ENCODE results near the gene ANXA6.

Gene ANXA6

DNA sequence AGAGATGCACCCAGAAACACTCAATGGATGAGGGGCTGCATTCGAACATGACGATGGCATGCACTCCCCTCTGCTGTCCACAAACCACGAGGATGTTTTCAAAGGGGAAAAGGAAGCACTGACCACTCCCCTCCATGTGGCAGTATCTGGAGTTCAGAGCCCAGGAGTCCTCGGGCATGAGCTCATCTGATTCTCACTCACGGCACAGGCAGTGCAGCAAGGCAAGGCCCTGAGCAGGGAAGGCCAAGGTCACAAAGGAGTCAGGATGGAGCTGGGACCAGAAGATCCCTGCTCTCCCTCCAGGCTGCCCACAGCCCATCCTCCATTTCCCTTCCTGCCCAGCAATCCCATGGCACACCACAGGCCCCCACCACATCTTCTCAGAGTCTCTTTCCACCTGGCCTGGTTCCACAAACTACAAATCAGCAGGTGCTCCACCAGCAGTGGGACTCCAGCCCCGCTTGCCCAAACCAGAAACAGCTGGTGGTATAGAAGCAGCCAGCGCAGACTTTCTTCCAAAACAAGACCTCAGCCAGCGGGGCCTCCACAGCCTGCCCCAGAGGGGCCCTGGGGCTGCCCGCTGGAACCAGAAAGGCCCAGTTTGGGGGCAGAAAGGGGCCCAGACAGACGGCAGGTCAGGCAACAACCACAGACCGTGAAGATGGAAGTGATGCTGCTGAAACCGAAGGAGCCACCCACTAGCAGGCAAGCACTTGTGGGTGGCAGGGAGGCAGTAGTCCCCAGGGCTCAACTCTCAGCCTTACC lies 89.0 kb downstream of the ANXA6 start:
- no peak for TF ChIP-seq CTCF (IDR thresholded peaks at IDR 0.05; ENCODE audit: insufficient read depth, low read depth, low read length, missing control alignments)
- DNase-seq (ENCODE audit: low read depth), result peak; percentile 74
- peak overlapping the region; percentile 13; the same call in 1 of the 2 replicates for H3K4me3 ChIP-seq (ENCODE audit: low read depth, low read length)

DNA sequence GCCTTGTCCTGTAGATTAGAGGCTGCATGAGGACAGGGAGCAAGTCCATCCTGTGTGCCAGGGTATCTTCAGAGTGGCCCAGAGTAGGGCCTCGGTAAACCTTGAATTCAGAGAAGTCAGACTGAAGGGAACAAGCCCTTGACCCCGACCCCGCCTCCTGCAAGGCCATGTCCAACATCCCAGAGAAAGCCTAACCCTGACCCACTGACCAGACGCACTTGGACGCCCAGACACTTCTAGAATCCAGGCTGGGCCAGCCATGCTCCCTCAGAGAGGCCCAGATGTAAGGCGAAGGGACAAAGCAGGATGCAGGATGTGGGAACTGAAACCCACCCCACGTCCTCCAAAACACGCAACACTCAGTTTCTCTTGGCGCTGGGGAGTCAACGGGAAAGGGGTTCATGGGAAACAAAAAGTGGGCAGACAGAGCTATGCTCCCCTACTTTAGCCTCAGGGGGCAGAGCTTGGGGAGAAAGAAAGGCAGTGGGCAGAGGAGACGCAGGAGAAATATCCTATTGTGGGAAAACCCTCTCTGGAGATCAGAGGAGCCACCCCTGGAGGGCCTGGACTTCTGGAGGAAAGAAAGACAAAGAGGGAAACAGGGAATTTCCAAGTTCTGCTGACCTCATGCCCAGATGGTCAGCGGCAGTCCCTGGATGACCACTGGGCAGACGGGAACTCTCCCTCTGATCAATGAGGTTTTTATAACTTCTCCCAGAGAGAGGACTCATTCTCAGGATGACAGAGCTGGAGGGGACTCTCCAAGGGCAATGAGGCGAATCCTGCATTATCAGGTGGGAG lies 89.7 kb downstream of the ANXA6 start:
- TF ChIP-seq CTCF (IDR thresholded peaks at IDR 0.05; ENCODE audit: insufficient read depth, low read depth, low read length, missing control alignments), result no peak
- H3K4me3 ChIP-seq (ENCODE audit: low read depth, low read length), result peak overlapping the region; percentile 17
- no peak for DNase-seq (ENCODE audit: low read depth)

DNA sequence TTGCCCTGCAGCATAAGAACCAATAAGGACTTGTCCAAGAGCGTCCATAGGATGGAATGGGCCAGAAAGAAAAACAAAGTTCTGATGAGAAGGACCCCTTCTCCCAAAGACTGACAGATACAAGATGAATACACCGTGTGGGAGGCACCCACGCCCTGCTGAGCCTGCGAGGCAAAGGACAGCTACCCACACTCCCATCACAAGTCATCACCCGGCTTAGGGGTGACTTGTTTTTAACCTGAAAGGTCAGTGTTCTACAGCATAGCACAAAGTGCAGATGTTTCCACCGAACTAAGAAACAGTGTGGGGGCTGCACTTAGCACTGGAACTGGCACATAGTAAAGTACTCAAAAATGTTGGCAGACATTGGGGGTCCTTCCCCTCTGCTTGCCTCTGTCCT lies 90.7 kb downstream of the ANXA6 start:
- no peak for TF ChIP-seq CTCF (IDR thresholded peaks at IDR 0.05; ENCODE audit: insufficient read depth, low read depth, low read length, missing control alignments)
- no peak overlapping the region for H3K4me3 ChIP-seq (ENCODE audit: low read depth, low read length)
- DNase-seq (ENCODE audit: low read depth), result no peak

DNA sequence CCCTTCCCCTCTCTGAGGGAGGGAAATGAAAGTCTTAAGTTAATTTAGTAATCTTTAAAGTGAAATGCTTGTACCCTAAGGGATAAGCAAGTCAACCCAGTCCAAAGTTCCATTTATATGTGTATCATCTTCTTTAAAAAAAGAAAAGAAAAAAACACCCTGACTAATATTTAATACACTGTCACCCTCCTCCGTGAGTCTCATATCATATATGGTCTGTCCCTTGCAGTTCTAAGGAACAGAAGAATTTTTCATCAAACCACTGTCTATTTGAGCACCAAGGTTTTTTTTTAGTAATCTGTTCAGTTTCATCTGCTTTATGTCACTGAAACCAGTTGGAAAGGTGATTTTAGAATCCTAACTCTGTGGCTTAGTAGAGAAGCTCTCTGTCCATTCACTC lies 92.0 kb downstream of the ANXA6 start:
- no peak overlapping the region for H3K4me3 ChIP-seq (ENCODE audit: low read depth, low read length)
- DNase-seq (ENCODE audit: low read depth), result no peak
- no peak for TF ChIP-seq CTCF (IDR thresholded peaks at IDR 0.05; ENCODE audit: insufficient read depth, low read depth, low read length, missing control alignments)

GRCh38 chr5:151064916-151065499 lies 92.6 kb downstream of the ANXA6 start:
- DNase-seq (ENCODE audit: low read depth), result no peak
- H3K4me3 ChIP-seq (ENCODE audit: low read depth, low read length), result no peak overlapping the region
- TF ChIP-seq CTCF (IDR thresholded peaks at IDR 0.05; ENCODE audit: insufficient read depth, low read depth, low read length, missing control alignments), result no peak

GRCh38 chr5:151063142-151063989 lies 94.2 kb downstream of the ANXA6 start:
- H3K4me3 ChIP-seq (ENCODE audit: low read depth, low read length), result no peak overlapping the region
- no peak for TF ChIP-seq CTCF (IDR thresholded peaks at IDR 0.05; ENCODE audit: insufficient read depth, low read depth, low read length, missing control alignments)
- DNase-seq (ENCODE audit: low read depth), result no peak

Measured in GM12865 (cell line).